Embryonic facial prominence (tissue), 1 donor: ENCODE data around the gene CCDC148.

Source experiments
- DNase-seq: peaks from one replicate; pipeline ENCODE4 v3.0.0-alpha.2; 2016; ENCODE audit errors: extremely low spot score

Gene CCDC148

DNA sequence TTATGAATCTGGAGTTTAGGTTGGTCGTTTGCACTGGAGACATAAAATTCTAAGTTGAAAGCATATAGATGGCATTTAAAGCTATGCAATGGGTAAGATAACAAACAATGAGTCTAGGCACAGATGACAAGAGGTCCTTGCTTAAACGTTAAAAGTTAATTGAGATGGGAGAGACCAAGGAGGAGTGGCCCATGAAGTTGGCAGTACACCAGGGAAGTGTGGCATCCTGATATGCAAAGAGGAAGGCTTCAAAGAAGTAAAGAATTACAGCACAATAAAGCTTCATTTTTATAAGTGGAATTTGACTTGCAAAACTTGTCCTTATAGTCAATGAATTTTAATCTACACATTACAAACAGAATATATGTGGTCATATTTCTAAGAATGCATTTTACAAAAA is 331.7 kb downstream of the CCDC148 start:
- no peak for DNase-seq
